Uterus (tissue), 2 donors: ENCODE results near the gene ANKRD44.

Source experiments
- POLR2A ChIP-seq, 2 donors: fragments of 450-650 bp; IDR thresholded peaks; one replicate each; pipeline ENCODE4 v1.6.1; 2016; ENCODE audit warnings: antibody characterized with exemption in 2 of 2, mild to moderate bottlenecking in 1 of 2, moderate library complexity in 1 of 2
- TF ChIP-seq, protein P1 (sequence below), 4 experiments: fragments of 200-600 bp in 2 of 4; fragments of 450-650 bp in 2 of 4; sonication (generic) in 2 of 4; IDR thresholded peaks; one replicate each; pipeline ENCODE4 v1.5.1; 2016 to 2019; ENCODE audit warnings: antibody characterized with exemption in 4 of 4, mild to moderate bottlenecking in 2 of 4, moderate library complexity in 1 of 4

DNA sequence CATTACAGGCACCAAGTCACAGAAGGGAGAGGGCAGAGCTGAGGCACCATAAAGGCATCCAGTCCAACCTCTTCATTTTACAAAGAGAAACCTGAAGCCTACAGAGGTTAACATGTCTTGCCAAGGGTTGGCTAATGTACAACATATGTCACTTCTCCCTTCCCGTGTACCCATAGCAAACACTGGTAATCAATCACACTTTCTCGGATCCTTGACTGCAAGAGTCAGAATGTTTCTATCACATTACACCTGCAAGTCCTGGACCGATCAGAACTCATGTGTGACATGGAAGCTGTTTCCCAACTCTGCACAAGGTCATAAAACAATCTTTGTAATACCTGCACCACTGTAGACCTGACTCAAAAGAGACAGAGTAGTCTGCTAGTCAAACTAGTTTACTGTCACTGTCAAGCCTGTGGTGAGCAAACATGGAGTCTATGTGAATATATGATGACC, 6.0 kb downstream of the ANKRD44 start:
- TF ChIP-seq, protein P1, sequence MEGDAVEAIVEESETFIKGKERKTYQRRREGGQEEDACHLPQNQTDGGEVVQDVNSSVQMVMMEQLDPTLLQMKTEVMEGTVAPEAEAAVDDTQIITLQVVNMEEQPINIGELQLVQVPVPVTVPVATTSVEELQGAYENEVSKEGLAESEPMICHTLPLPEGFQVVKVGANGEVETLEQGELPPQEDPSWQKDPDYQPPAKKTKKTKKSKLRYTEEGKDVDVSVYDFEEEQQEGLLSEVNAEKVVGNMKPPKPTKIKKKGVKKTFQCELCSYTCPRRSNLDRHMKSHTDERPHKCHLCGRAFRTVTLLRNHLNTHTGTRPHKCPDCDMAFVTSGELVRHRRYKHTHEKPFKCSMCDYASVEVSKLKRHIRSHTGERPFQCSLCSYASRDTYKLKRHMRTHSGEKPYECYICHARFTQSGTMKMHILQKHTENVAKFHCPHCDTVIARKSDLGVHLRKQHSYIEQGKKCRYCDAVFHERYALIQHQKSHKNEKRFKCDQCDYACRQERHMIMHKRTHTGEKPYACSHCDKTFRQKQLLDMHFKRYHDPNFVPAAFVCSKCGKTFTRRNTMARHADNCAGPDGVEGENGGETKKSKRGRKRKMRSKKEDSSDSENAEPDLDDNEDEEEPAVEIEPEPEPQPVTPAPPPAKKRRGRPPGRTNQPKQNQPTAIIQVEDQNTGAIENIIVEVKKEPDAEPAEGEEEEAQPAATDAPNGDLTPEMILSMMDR (IDR thresholded peaks at IDR 0.05), result no peak
- no peak for TF ChIP-seq POLR2A (IDR thresholded peaks at IDR 0.05)
